ENCODE measurements around the gene GGCT.

DNA sequence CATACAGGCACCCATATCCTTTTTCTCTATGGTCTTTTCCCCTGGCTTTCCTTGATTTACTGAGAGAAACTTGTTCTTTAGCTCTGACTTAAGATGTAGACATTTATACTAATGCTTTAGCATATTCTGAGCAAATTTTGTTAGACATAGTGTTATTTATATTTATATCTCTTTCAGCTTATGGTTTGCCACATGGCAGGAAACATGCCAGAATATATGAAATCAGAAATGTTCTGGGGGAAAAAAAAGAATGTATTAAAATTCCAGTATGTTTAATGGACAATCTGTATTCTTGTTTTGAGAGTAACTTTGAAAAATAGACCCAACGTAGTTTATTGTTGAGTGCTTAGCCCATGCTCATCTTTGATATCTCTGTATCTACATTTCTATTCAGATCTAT is 10.1 kb upstream of the GGCT start:
- TF ChIP-seq, protein P1, sequence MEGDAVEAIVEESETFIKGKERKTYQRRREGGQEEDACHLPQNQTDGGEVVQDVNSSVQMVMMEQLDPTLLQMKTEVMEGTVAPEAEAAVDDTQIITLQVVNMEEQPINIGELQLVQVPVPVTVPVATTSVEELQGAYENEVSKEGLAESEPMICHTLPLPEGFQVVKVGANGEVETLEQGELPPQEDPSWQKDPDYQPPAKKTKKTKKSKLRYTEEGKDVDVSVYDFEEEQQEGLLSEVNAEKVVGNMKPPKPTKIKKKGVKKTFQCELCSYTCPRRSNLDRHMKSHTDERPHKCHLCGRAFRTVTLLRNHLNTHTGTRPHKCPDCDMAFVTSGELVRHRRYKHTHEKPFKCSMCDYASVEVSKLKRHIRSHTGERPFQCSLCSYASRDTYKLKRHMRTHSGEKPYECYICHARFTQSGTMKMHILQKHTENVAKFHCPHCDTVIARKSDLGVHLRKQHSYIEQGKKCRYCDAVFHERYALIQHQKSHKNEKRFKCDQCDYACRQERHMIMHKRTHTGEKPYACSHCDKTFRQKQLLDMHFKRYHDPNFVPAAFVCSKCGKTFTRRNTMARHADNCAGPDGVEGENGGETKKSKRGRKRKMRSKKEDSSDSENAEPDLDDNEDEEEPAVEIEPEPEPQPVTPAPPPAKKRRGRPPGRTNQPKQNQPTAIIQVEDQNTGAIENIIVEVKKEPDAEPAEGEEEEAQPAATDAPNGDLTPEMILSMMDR (IDR thresholded peaks at IDR 0.05): no peak
- TF ChIP-seq POLR2A (IDR thresholded peaks at IDR 0.05): no peak
